Measurements from ENCODE around the gene EEF2KMT. TPM values are rescaled to one million over a fixed set of nuclear protein-coding genes. Genes with fewer than 3 reads are reported as not detected.
"Not testable (repeated sequence)": the region's sequence is repeated elsewhere in the genome, so short reads cannot be mapped to it uniquely, and the experiment has no call there.

The EEF2KMT gene
- total and polyA plus RNA-seq, 2 of the 4 experiments (the other 2 are of a cell fraction) = 14.1 to 19.0 TPM

GRCh38 chr16:5075637-5076036 is 22.0 kb downstream of the EEF2KMT start:
- H3K4ac ChIP-seq (ENCODE audit: low read depth, low read length) = no peak overlapping the region
- no peaks in the 10 kb centered on the region for H3K9me3 ChIP-seq (ENCODE audit: control insufficient read depth, insufficient read depth, low read length)
- no peak overlapping the region for H3K27ac ChIP-seq (ENCODE audit: insufficient read depth, low read length)
- H4K5ac ChIP-seq (ENCODE audit: low read depth, low read length) = no peak overlapping the region
- H4K8ac ChIP-seq (ENCODE audit: low read depth in 2 of 2, low read length in 2 of 2) = no peak overlapping the region
- H3K27me3 ChIP-seq (ENCODE audit: control insufficient read depth, insufficient read depth, low read length) = no peaks in the 10 kb centered on the region
- H2AK5ac ChIP-seq (ENCODE audit: low read depth, low read length) = no peak overlapping the region
- H3K9me1 ChIP-seq (ENCODE audit: insufficient read depth, low read length) = peaks cover 9% of the 10 kb centered on the region
- H4K91ac ChIP-seq (ENCODE audit: insufficient read depth, low read depth, low read length) = no peak overlapping the region
- H2BK15ac ChIP-seq (ENCODE audit: low read depth, low read length) = no peak overlapping the region
- POLR2A ChIA-PET (ENCODE audit: unreplicated experiment) = no interaction called here
- H3K4me1 ChIP-seq (ENCODE audit: control insufficient read depth, insufficient read depth, low read length) = peaks cover 3% of the 10 kb centered on the region; the same call in 1 of the 2 replicates
- no peak overlapping the region for H2BK20ac ChIP-seq (ENCODE audit: low read depth, low read length)
- 90% methylated on average over 3 of the region's 5 CpGs; no CpG with 5 or more reads in 1 of the 2 experiments for WGBS, 2 experiments (ENCODE audit: extremely low coverage in 2 of 2, insufficient read length in 1 of 2)
- no TSS peak for BruUV-seq (replicated peaks)
- H3K56ac ChIP-seq (ENCODE audit: extremely low read depth, insufficient read depth, low read length) = no peak overlapping the region
- in situ Hi-C loops (cut with MboI; ENCODE audit: low sequenced_read_pairs) (no loop called here), intact Hi-C loops (cut with micrococcal nuclease) (no loop called here), dilution Hi-C loops (cut with HindIII; ENCODE audit: low sequenced_read_pairs, unreplicated experiment) (no loop called here)
- CTCF ChIA-PET = no interaction called here
- no peak overlapping the region for H2AFZ ChIP-seq (replicated peaks; ENCODE audit: low read length, poor library complexity)
- H3K14ac ChIP-seq (replicated peaks; ENCODE audit: low read depth, low read length) = no peak overlapping the region
- no peaks in the 10 kb centered on the region for H4K20me1 ChIP-seq (ENCODE audit: insufficient read depth, low read length)
- H3K9ac ChIP-seq (ENCODE audit: low read depth, low read length) = no peak overlapping the region
- ATAC-seq (ENCODE audit: low read depth) (no peak), DNase-seq (no peak)
- no peak overlapping the region for H3K18ac ChIP-seq (ENCODE audit: low read depth, low read length)
- H2BK120ac ChIP-seq (ENCODE audit: low read depth, low read length) = no peak overlapping the region
- peaks cover 32% of the 10 kb centered on the region for H3K36me3 ChIP-seq (ENCODE audit: control insufficient read depth, insufficient read depth, low read length)
- no peak overlapping the region for H2AK9ac ChIP-seq (replicated peaks; ENCODE audit: low read depth, low read length, poor library complexity)
- H3K4me3 ChIP-seq (ENCODE audit: insufficient read depth, low read depth, low read length) = no peak overlapping the region
- no peak overlapping the region for H3K4me2 ChIP-seq (ENCODE audit: low read depth, low read length)
- no peak overlapping the region for H3K23ac ChIP-seq (ENCODE audit: low read depth, low read length)
- H2BK5ac ChIP-seq (ENCODE audit: low read depth, low read length, poor library complexity, severe bottlenecking) = no peak overlapping the region
- TF ChIP-seq ELK1 (IDR thresholded peaks at IDR 0.05; ENCODE audit: borderline replicate concordance, low read depth, low read length) (no peak), MAZ (IDR thresholded peaks at IDR 0.05; ENCODE audit: borderline replicate concordance, low read depth, low read length) (no peak)
- peaks cover 4 to 38% of the 10 kb centered on the region in 2 experiments; a peak in 3 of 4 replicates for H3K79me1 ChIP-seq (ENCODE audit: low read depth in 1 of 2, low read length in 2 of 2)

GRCh38 chr16:5073771-5074170 is 23.8 kb downstream of the EEF2KMT start:
- peaks cover 29% of the 10 kb centered on the region for H3K36me3 ChIP-seq (ENCODE audit: control insufficient read depth, insufficient read depth, low read length)
- H2AFZ ChIP-seq (replicated peaks; ENCODE audit: low read length, poor library complexity); H2BK5ac ChIP-seq (ENCODE audit: low read depth, low read length, poor library complexity, severe bottlenecking); H3K9ac ChIP-seq (ENCODE audit: low read depth, low read length); H2AK9ac ChIP-seq (replicated peaks; ENCODE audit: low read depth, low read length, poor library complexity); H3K56ac ChIP-seq (ENCODE audit: extremely low read depth, insufficient read depth, low read length); H3K4me3 ChIP-seq (ENCODE audit: insufficient read depth, low read depth, low read length); ATAC-seq (ENCODE audit: low read depth); H3K18ac ChIP-seq (ENCODE audit: low read depth, low read length); dilution Hi-C loops (cut with HindIII; ENCODE audit: low sequenced_read_pairs, unreplicated experiment); H2BK15ac ChIP-seq (ENCODE audit: low read depth, low read length); H2AK5ac ChIP-seq (ENCODE audit: low read depth, low read length); H4K20me1 ChIP-seq (ENCODE audit: insufficient read depth, low read length); H2BK20ac ChIP-seq (ENCODE audit: low read depth, low read length); BruUV-seq (replicated peaks); H3K4me2 ChIP-seq (ENCODE audit: low read depth, low read length); H4K91ac ChIP-seq (ENCODE audit: insufficient read depth, low read depth, low read length); H4K8ac ChIP-seq (ENCODE audit: low read depth in 2 of 2, low read length in 2 of 2); H3K27me3 ChIP-seq (ENCODE audit: control insufficient read depth, insufficient read depth, low read length); H3K9me3 ChIP-seq (ENCODE audit: control insufficient read depth, insufficient read depth, low read length); intact Hi-C loops (cut with micrococcal nuclease); POLR2A ChIA-PET (ENCODE audit: unreplicated experiment); H3K4me1 ChIP-seq (ENCODE audit: control insufficient read depth, insufficient read depth, low read length); H4K5ac ChIP-seq (ENCODE audit: low read depth, low read length); H2BK120ac ChIP-seq (ENCODE audit: low read depth, low read length); H3K4ac ChIP-seq (ENCODE audit: low read depth, low read length); DNase-seq; in situ Hi-C loops (cut with MboI; ENCODE audit: low sequenced_read_pairs); H3K14ac ChIP-seq (replicated peaks; ENCODE audit: low read depth, low read length); CTCF ChIA-PET; H3K9me1 ChIP-seq (ENCODE audit: insufficient read depth, low read length); H3K27ac ChIP-seq (ENCODE audit: insufficient read depth, low read length); H3K23ac ChIP-seq (ENCODE audit: low read depth, low read length): not testable (repeated sequence)
- 70% methylated on average over 2 of the region's 15 CpGs; no CpG with 5 or more reads in 1 of the 2 experiments for WGBS, 2 experiments (ENCODE audit: extremely low coverage in 2 of 2, insufficient read length in 1 of 2)
- peaks cover 4 to 38% of the 10 kb centered on the region in 2 experiments; a peak in 3 of 4 replicates for H3K79me1 ChIP-seq (ENCODE audit: low read depth in 1 of 2, low read length in 2 of 2)
